Hepatocyte (in vitro differentiated cells): ENCODE data around the gene SH3GL2. TPM values are rescaled to one million over a fixed set of nuclear protein-coding genes. Genes with fewer than 3 reads are reported as not detected.

ENCODE experiments used
- DNase-seq: peaks from one replicate; pipeline ENCODE4 v3.0.0-alpha.2; 2016; ENCODE audit warnings: low spot score
- H2AFZ ChIP-seq: fragments of 200-600 bp; sonication (generic); 2 replicates; pipeline ENCODE4 v1.6.0; 2016; ENCODE audit warnings: antibody characterized with exemption, mild to moderate bottlenecking
- H3K27ac ChIP-seq: fragments of 200-600 bp; sonication (generic); 2 replicates; pipeline ENCODE4 v1.5.1; 2016; ENCODE audit warnings: mild to moderate bottlenecking
- H3K27me3 ChIP-seq: fragments of 200-600 bp; sonication (generic); 2 replicates; pipeline ENCODE4 v1.6.1; 2016
- H3K36me3 ChIP-seq: fragments of 200-600 bp; sonication (generic); replicated peaks from 2 replicates; pipeline ENCODE4 v1.5.1; 2016; ENCODE audit warnings: low read depth; ENCODE audit not compliant: insufficient read depth
- H3K4me1 ChIP-seq: fragments of 200-600 bp; sonication (generic); 2 replicates; pipeline ENCODE4 v1.5.1; 2016; ENCODE audit warnings: mild to moderate bottlenecking, moderate library complexity; ENCODE audit not compliant: insufficient read depth
- H3K4me2 ChIP-seq: fragments of 200-600 bp; sonication (generic); 2 replicates; pipeline ENCODE4 v1.6.0; 2016
- H3K4me3 ChIP-seq: fragments of 200-600 bp; sonication (generic); 2 replicates; pipeline ENCODE4 v1.5.1; 2016; ENCODE audit warnings: mild to moderate bottlenecking
- H3K79me2 ChIP-seq: fragments of 200-600 bp; sonication (generic); 2 replicates; pipeline ENCODE4 v1.6.0; 2017; ENCODE audit warnings: mild to moderate bottlenecking
- H3K9me2 ChIP-seq: fragments of 200-600 bp; sonication (generic); replicated peaks from 2 replicates; pipeline ENCODE4 v1.6.0; 2017; ENCODE audit warnings: mild to moderate bottlenecking; ENCODE audit not compliant: insufficient read depth
- H3K9me3 ChIP-seq: fragments of 200-600 bp; sonication (generic); 2 replicates; pipeline ENCODE4 v1.5.1; 2016; ENCODE audit warnings: low read depth, mild to moderate bottlenecking
- H4K20me1 ChIP-seq: fragments of 200-600 bp; sonication (generic); 2 replicates; pipeline ENCODE4 v1.6.0; 2016; ENCODE audit warnings: mild to moderate bottlenecking; ENCODE audit not compliant: insufficient read depth, poor library complexity, severe bottlenecking
- CTCF ChIP-seq: fragments of 200-600 bp; sonication (generic); IDR thresholded peaks from 2 replicates; pipeline ENCODE4 v1.5.1; 2016; ENCODE audit warnings: antibody characterized with exemption, mild to moderate bottlenecking; ENCODE audit not compliant: poor library complexity
- EZH2 ChIP-seq: fragments of 200-600 bp; sonication (generic); IDR thresholded peaks from 2 replicates; pipeline ENCODE4 v1.6.1; 2016; ENCODE audit warnings: antibody characterized with exemption, mild to moderate bottlenecking, borderline replicate concordance
- EZH2phosphoT487 ChIP-seq: fragments of 200-600 bp; sonication (generic); IDR thresholded peaks from one replicate; pipeline ENCODE4 v1.6.1; 2018; ENCODE audit warnings: antibody characterized with exemption, mild to moderate bottlenecking, low read depth, moderate library complexity; ENCODE audit not compliant: unreplicated experiment, severe bottlenecking
- WGBS: methylation state at CpG from one replicate; pipeline ENCODE4 v1.1.6; 2016; ENCODE audit warnings: low lambda C conversion rate; ENCODE audit errors: missing lambda C conversion rate; 5-methylcytosine and 5-hydroxymethylcytosine counted together
- polyA plus RNA-seq: library from polyadenylated mRNA; unstranded; fragments of >200 nt; fragmentation: Nextera tagmentation; extraction: Ambion mirVana; gene quantifications from 2 replicates; pipeline ENCODE4 v1.2.1, GENCODE V29; 2016
- total RNA-seq: library from RNA; depleted of rRNA; stranded (reverse); fragments of >200 nt; gene quantifications from 2 replicates; pipeline ENCODE4 v1.2.3, GENCODE V29; 2014

SH3GL2 gene
- total and polyA plus RNA-seq, 2 experiments from 2014 or later, result 2.8 to 5.8 TPM

DNA sequence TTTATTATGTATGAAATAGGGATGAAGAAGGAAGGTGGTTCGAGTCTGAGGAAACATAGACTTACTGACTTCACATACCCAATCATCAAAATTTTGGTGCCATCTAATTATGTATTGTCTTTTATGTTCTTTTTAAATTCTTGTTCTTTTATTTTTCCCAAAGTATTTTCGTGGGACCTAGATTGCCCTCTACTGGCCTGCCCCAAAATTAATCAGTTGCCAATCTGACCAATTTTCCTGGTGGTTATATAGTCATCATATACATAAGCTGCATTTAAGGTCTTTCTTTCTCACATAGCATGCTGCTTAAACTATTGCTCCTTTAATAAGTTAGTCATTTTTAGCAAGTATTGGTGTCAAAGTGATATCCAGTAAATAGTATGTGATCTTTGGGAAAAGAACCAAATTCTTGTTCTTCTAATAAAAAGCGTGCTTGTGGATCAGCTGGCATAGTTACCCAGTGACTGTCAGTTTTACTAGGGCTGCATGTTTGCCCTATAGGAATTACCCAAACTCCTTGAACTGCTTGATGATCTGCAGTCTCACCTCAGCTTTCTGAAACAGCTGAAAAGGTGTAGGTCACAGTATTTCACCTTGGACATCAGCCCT is 223.5 kb downstream of the SH3GL2 start:
- H3K36me3 ChIP-seq, result no peaks in the 10 kb centered on the region
- H3K4me1 ChIP-seq, result no peaks in the 10 kb centered on the region
- no peaks in the 10 kb centered on the region for H3K79me2 ChIP-seq
- H4K20me1 ChIP-seq, result no peaks in the 10 kb centered on the region
- H2AFZ ChIP-seq, result no peak overlapping the region
- no peak overlapping the region for H3K4me2 ChIP-seq
- peak; percentile 60 for TF ChIP-seq CTCF
- TF ChIP-seq EZH2phosphoT487, result no peak
- no peak for TF ChIP-seq EZH2
- 41% methylated on average over 3 of the region's 3 CpGs for WGBS
- H3K27ac ChIP-seq, result no peak overlapping the region
- H3K27me3 ChIP-seq, result no peaks in the 10 kb centered on the region
- H3K9me2 ChIP-seq, result no peaks in the 10 kb centered on the region
- no peak overlapping the region for H3K4me3 ChIP-seq
- H3K9me3 ChIP-seq, result no peaks in the 10 kb centered on the region
- DNase-seq, result no peak

DNA sequence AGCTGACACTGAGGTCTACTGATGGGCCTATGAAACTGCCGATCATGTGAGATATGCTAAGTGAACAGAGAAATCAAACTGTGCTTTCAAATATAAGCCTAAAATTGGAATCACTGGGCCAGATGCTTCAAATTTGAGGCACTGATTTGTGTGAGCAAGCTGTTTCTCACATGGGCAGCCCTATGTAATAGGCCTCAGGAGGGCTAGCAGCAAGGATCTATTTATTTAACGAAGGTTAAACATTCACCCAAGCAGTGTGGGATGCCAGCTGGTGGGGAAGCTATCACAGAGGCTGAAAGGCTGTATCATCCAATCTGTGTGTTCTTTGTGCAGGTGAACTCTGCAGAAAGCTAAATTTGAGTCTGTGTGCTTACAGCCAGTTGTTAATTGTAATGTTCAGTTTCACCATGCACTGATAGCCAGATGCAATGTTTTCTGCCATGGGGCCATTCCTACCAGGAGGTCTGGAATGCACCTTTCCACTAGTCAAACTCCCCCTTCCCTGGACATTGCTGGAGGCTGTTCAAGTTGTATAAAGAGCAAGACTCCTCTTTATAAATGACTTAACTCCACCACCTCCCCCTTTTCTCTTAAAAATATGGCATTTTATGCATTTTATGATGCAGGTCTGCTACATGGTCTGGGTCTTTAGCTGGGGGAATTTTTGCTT is 228.9 kb downstream of the SH3GL2 start:
- Histone ChIP-seq H3K79me2 (no peaks in the 10 kb centered on the region), H3K27ac (no peak overlapping the region), H3K27me3 (no peaks in the 10 kb centered on the region), H3K36me3 (no peaks in the 10 kb centered on the region), H4K20me1 (no peaks in the 10 kb centered on the region), H3K9me2 (no peaks in the 10 kb centered on the region), H3K9me3 (no peaks in the 10 kb centered on the region), H3K4me3 (no peak overlapping the region), H3K4me2 (no peak overlapping the region), H2AFZ (no peak overlapping the region), H3K4me1 (peaks cover 3% of the 10 kb centered on the region)
- 61% methylated on average over 2 of the region's 2 CpGs for WGBS
- TF ChIP-seq EZH2phosphoT487 (no peak), EZH2 (no peak), CTCF (no peak)
- DNase-seq, result peak; percentile 50

- Histone ChIP-seq H3K36me3 (no peaks in the 10 kb centered on the region), H3K79me2 (no peaks in the 10 kb centered on the region), H3K4me3 (no peak overlapping the region), H3K9me3 (no peaks in the 10 kb centered on the region), H2AFZ (no peak overlapping the region), H3K4me1 (peaks cover 3% of the 10 kb centered on the region), H3K4me2 (no peak overlapping the region), H4K20me1 (no peaks in the 10 kb centered on the region), H3K9me2 (no peaks in the 10 kb centered on the region), H3K27me3 (peaks cover 10% of the 10 kb centered on the region), H3K27ac (no peak overlapping the region)
- no peak for TF ChIP-seq CTCF
- no peak for TF ChIP-seq EZH2phosphoT487
- no peak for TF ChIP-seq EZH2
- DNase-seq, result no peak
- 72% methylated on average over 4 of the region's 4 CpGs for WGBS
These were observed 231.5 kb downstream of the SH3GL2 start for GRCh38 chr9:17810317-17810716.
